Fibroblast of lung (primary cell): ENCODE measurements around the gene ITGB7.

Experiments
- EZH2 ChIP-seq: IDR thresholded peaks from 2 replicates; pipeline ENCODE4 v1.5.1; 2012; ENCODE audit warnings: low read length, control low read depth, mild to moderate bottlenecking; ENCODE audit errors: missing control alignments
- TF ChIP-seq, protein P1 (sequence below), 2 donors: IDR thresholded peaks in 1 of 2; conservative IDR thresholded peaks in 1 of 2; 1 replicate in 1 of 2; 2 replicates in 1 of 2; pipeline ENCODE4 v1.5.1; 2011 to 2012; ENCODE audit warnings: low read length in 2 of 2, control low read depth in 1 of 2, inconsistent platforms in 1 of 2, low read depth in 1 of 2, mild to moderate bottlenecking in 1 of 2

DNA sequence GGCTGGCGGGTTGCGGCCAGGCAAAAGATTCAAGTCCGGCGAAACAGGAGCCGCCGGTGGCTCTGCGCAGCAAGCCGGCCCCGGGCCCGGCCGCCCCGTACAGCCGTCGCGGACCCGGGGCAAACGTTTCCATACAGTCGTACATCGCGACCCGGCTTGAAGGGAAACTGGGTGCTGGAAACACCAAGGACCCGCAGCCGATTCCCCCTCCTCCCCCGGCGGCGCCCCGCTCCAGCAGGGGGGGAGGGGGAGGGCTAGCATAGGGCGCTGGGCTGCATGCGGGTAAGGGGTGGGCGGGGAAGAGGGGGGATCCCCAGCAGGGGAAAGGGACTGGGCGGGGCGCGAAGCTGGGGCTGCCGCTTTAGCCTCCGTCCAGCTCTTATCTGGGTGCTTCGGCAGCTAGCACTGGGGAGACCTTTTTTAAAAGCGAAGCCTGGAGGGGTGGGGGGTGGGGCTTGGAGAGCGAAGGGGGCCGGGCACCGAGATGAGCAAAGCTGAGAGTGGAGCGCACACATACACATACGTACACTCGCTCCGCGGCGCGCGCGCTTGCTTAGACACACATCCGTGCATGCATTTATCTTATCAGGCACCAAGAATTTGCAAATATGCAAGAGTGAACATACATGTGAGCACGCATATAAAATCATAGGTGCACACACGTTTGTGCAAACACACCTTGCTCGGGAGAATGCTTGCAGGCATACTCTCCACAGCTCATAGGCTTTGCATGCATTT is 13.1 kb upstream of the ITGB7 start:
- TF ChIP-seq EZH2: no peak
- TF ChIP-seq, protein P1, sequence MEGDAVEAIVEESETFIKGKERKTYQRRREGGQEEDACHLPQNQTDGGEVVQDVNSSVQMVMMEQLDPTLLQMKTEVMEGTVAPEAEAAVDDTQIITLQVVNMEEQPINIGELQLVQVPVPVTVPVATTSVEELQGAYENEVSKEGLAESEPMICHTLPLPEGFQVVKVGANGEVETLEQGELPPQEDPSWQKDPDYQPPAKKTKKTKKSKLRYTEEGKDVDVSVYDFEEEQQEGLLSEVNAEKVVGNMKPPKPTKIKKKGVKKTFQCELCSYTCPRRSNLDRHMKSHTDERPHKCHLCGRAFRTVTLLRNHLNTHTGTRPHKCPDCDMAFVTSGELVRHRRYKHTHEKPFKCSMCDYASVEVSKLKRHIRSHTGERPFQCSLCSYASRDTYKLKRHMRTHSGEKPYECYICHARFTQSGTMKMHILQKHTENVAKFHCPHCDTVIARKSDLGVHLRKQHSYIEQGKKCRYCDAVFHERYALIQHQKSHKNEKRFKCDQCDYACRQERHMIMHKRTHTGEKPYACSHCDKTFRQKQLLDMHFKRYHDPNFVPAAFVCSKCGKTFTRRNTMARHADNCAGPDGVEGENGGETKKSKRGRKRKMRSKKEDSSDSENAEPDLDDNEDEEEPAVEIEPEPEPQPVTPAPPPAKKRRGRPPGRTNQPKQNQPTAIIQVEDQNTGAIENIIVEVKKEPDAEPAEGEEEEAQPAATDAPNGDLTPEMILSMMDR (conservative IDR thresholded peaks at IDR 0.05 in 1 of 2, IDR thresholded peaks at IDR 0.05 in 1 of 2; ENCODE audit: low read depth in 1 of 2, low read length in 2 of 2): no peak
